Fibroblast of skin of right biceps (primary cell): ENCODE data around the gene SIRT7.
"Not testable (repeated sequence)": the region's sequence is repeated elsewhere in the genome, so short reads cannot be mapped to it uniquely, and the experiment has no call there.

Experiments
- DNase-seq: peaks from one replicate; pipeline ENCODE4 v3.0.0-alpha.2; 2013

Gene SIRT7

GRCh38 chr17:81954131-81955057 is 36.4 kb upstream of the SIRT7 start:
- DNase-seq = no peak

- DNase-seq = not testable (repeated sequence)
Measured at GRCh38 chr17:81953443-81953842, 35.5 kb upstream of the SIRT7 start.

GRCh38 chr17:81952792-81953228 is 34.8 kb upstream of the SIRT7 start:
- DNase-seq = no peak

GRCh38 chr17:81951785-81952684 is 34.1 kb upstream of the SIRT7 start:
- no peak for DNase-seq

- DNase-seq = no peak
Measured at GRCh38 chr17:81950501-81950900, 32.5 kb upstream of the SIRT7 start.

- DNase-seq = no peak
Measured at GRCh38 chr17:81948635-81949378, 30.8 kb upstream of the SIRT7 start.

GRCh38 chr17:81947189-81947588 is 29.2 kb upstream of the SIRT7 start, which contains the start of gene MYADML2:
MYADML2 (minus strand) TSS chr17:81947233; CDS start chr17:81941741, 5,492 bp downstream.
- DNase-seq = no peak

- no peak for DNase-seq
Measured at GRCh38 chr17:81944858-81945257, 26.9 kb upstream of the SIRT7 start.

GRCh38 chr17:81942167-81942553 is 24.2 kb upstream of the SIRT7 start:
- no peak for DNase-seq

GRCh38 chr17:81941484-81942166 is 23.6 kb upstream of the SIRT7 start:
- DNase-seq = no peak

- DNase-seq = no peak
Measured at GRCh38 chr17:81940538-81941483, 22.8 kb upstream of the SIRT7 start.

- no peak for DNase-seq
Measured at GRCh38 chr17:81939881-81940385, 22.0 kb upstream of the SIRT7 start.

- DNase-seq = no peak
Measured at GRCh38 chr17:81939218-81939617, 21.2 kb upstream of the SIRT7 start.

- no peak for DNase-seq
Measured at GRCh38 chr17:81935709-81936084, 17.7 kb upstream of the SIRT7 start.

- no peak for DNase-seq
Measured at GRCh38 chr17:81934850-81935708, 17.1 kb upstream of the SIRT7 start.

- no peak for DNase-seq
Measured at GRCh38 chr17:81934098-81934757, 16.3 kb upstream of the SIRT7 start.

GRCh38 chr17:81933178-81933699 is 15.3 kb upstream of the SIRT7 start:
- DNase-seq = no peak

GRCh38 chr17:81932333-81932983 is 14.5 kb upstream of the SIRT7 start:
- DNase-seq = no peak
